DND-41 (cell line): ENCODE data around the gene C12orf57.
A peak's percentile ranks its signal among the peaks of the same experiment; 100 is the strongest.

Source experiments
- ATAC-seq: fragments of 200-7000 bp; cut with Tn5 transposase; 3 replicates; pipeline ENCODE4 v1.9.1; 2021; ENCODE audit warnings: low read depth; ENCODE audit not compliant: insufficient read depth
- DNase-seq: peaks from one replicate; pipeline ENCODE4 v3.0.0-alpha.2; 2020
- H2AFZ ChIP-seq: 2 replicates; pipeline ENCODE4 v1.6.0; 2012; ENCODE audit warnings: low read depth, low read length
- H3K27ac ChIP-seq: 2 replicates; pipeline ENCODE4 v1.5.1; 2012; ENCODE audit warnings: low read length, inconsistent platforms
- H3K27me3 ChIP-seq: fragments of 200-600 bp; sonication (generic); 2 replicates; pipeline ENCODE4 v1.6.0; 2012; ENCODE audit warnings: low read length, mild to moderate bottlenecking, inconsistent platforms; ENCODE audit not compliant: insufficient read depth, poor library complexity
- H3K36me3 ChIP-seq: 2 replicates; pipeline ENCODE4 v1.5.1; 2012; ENCODE audit warnings: low read length, inconsistent platforms; ENCODE audit not compliant: insufficient read depth
- H3K4me1 ChIP-seq: 2 replicates; pipeline ENCODE4 v1.5.1; 2012; ENCODE audit warnings: mild to moderate bottlenecking, low read length; ENCODE audit not compliant: insufficient read depth
- H3K4me2 ChIP-seq: 2 replicates; pipeline ENCODE4 v1.6.0; 2012; ENCODE audit warnings: mild to moderate bottlenecking, moderate library complexity, low read length, inconsistent platforms; ENCODE audit not compliant: insufficient read depth
- H3K4me3 ChIP-seq, 2 experiments: fragments of 200-600 bp in 1 of 2; shearing (Covaris generic) in 1 of 2; 2 replicates each; pipeline ENCODE4 v1.5.1; 2012 to 2016; ENCODE audit warnings: inconsistent platforms in 2 of 2, low read length in 2 of 2, mild to moderate bottlenecking in 2 of 2, low read depth in 1 of 2, moderate library complexity in 1 of 2
- H3K79me2 ChIP-seq: 2 replicates; pipeline ENCODE4 v1.6.0; 2012; ENCODE audit warnings: low read length, inconsistent platforms; ENCODE audit not compliant: insufficient read depth
- H3K9ac ChIP-seq: 2 replicates; pipeline ENCODE4 v1.6.0; 2012; ENCODE audit warnings: low read depth, mild to moderate bottlenecking, inconsistent platforms, low read length, moderate library complexity
- H3K9me3 ChIP-seq: 2 replicates; pipeline ENCODE4 v1.5.1; 2012; ENCODE audit warnings: low read length, moderate library complexity, mild to moderate bottlenecking, inconsistent platforms; ENCODE audit not compliant: insufficient read depth, severe bottlenecking
- H4K20me1 ChIP-seq: 2 replicates; pipeline ENCODE4 v1.6.0; 2012; ENCODE audit warnings: low read length; ENCODE audit not compliant: insufficient read depth
- CTCF ChIP-seq: IDR thresholded peaks from 2 replicates; pipeline ENCODE4 v1.5.1; 2012; ENCODE audit warnings: borderline replicate concordance, low read length, moderate library complexity, mild to moderate bottlenecking; ENCODE audit not compliant: poor library complexity, severe bottlenecking; ENCODE audit errors: extremely low read depth
- EZH2 ChIP-seq: IDR thresholded peaks from 3 replicates; pipeline ENCODE4 v1.6.1; 2012; ENCODE audit warnings: borderline replicate concordance, low read depth, mild to moderate bottlenecking, moderate library complexity, low read length, inconsistent platforms; ENCODE audit not compliant: severe bottlenecking

Gene C12orf57

GRCh38 chr12:6950811-6951540 lies 7.2 kb downstream of the C12orf57 start, which contains the start of gene PTPN6:
PTPN6 (plus strand) TSS chr12:6951356; CDS start chr12:6951513, 157 bp downstream.
- Histone ChIP-seq H3K4me1 (peaks cover 40% of the 10 kb centered on the region), H3K27ac (peak within 1 kb of the TSS; percentile 43; the same call in 1 of the 2 replicates), H3K36me3 (peaks cover 12% of the 10 kb centered on the region), H3K9ac (peak within 1 kb of the TSS; percentile 41), H3K27me3 (no peaks in the 10 kb centered on the region), H3K9me3 (no peaks in the 10 kb centered on the region), H3K79me2 (no peaks in the 10 kb centered on the region), H3K4me3 (peak within 1 kb of the TSS in 1 of 2 experiments; percentile 50; a peak in 2 of 4 replicates), H2AFZ (no peak within 1 kb of the TSS), H3K4me2 (peak within 1 kb of the TSS; percentile 56), H4K20me1 (no peaks in the 10 kb centered on the region)
- TF ChIP-seq EZH2 = no peak
- peak; percentile 48 for DNase-seq
- ATAC-seq = peak; percentile 22; the same call in 2 of the 3 replicates

- H3K27me3 ChIP-seq = no peaks in the 10 kb centered on the region
- ATAC-seq (no peak), DNase-seq (no peak)
- no peaks in the 10 kb centered on the region for H4K20me1 ChIP-seq
- H3K4me2 ChIP-seq = peak overlapping the region; percentile 56
- H3K79me2 ChIP-seq = no peaks in the 10 kb centered on the region
- no peaks in the 10 kb centered on the region for H3K9me3 ChIP-seq
- TF ChIP-seq EZH2 (no peak), CTCF (no peak)
- H2AFZ ChIP-seq = no peak overlapping the region
- peak overlapping the region in 1 of 2 experiments; percentile 50; a peak in 2 of 4 replicates for H3K4me3 ChIP-seq
- H3K27ac ChIP-seq = peak overlapping the region; percentile 43; the same call in 1 of the 2 replicates
- H3K36me3 ChIP-seq = peaks cover 5% of the 10 kb centered on the region
- H3K4me1 ChIP-seq = peaks cover 37% of the 10 kb centered on the region
- H3K9ac ChIP-seq = peak overlapping the region; percentile 41
Observed at GRCh38 chr12:6951551-6952120, 7.8 kb downstream of the C12orf57 start.

GRCh38 chr12:6952121-6952862 lies 8.5 kb downstream of the C12orf57 start:
- H3K4me1 ChIP-seq = peaks cover 37% of the 10 kb centered on the region
- no peaks in the 10 kb centered on the region for H3K79me2 ChIP-seq
- H2AFZ ChIP-seq = no peak overlapping the region
- no peaks in the 10 kb centered on the region for H3K27me3 ChIP-seq
- H3K27ac ChIP-seq = no peak overlapping the region
- H4K20me1 ChIP-seq = no peaks in the 10 kb centered on the region
- H3K4me3 ChIP-seq = no peak overlapping the region
- H3K4me2 ChIP-seq = peak overlapping the region; percentile 56; the same call in 1 of the 2 replicates
- no peaks in the 10 kb centered on the region for H3K9me3 ChIP-seq
- TF ChIP-seq CTCF = no peak
- no peak for TF ChIP-seq EZH2
- H3K36me3 ChIP-seq = no peaks in the 10 kb centered on the region
- DNase-seq (no peak), ATAC-seq (no peak)
- peak overlapping the region; percentile 41 for H3K9ac ChIP-seq
